Measurements from ENCODE around the gene GPR153. TPM values are rescaled to one million over a fixed set of nuclear protein-coding genes. Genes with fewer than 3 reads are reported as not detected.
A peak's percentile ranks its signal among the peaks of the same experiment; 100 is the strongest.

The GPR153 gene
- total RNA-seq, 3 donors from 2014 or later = 20.2 to 28.3 (median 20.4) TPM

DNA sequence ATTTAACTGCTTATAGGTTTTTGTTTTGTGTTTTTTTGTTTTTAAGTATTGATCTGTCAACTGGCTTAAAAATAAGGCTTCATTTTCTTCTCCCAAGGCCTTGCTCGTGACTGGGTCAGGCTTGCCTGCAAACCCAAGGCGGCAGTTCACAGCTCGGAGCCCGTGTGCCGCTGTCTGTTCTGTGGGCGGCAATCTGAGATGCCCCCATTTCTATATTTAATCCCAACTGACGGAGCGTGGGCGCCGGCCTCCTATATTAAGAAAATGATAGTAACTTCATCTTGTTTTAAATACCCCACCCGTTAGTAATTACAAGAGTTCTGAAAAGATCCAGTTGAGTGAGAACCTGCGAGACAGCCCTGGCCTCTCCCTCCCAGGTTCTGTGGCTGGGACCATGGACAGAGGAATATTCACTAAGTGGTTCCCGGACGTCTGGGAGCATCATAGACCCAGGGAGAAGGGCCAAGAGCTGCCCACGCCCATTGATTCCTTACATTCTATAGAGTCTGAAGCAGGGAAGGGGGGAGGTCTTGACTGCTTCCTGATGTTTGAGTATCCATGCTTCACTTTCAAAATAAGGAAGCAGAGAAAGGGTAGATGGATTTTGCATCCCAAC, 42.6 kb upstream of the GPR153 start:
- Histone ChIP-seq H3K9me3 (no peaks in the 10 kb centered on the region), H3K36me3 (ENCODE audit: low read depth) (no peaks in the 10 kb centered on the region), H3K4me3 (no peak overlapping the region), H3K4me1 (ENCODE audit: low read depth) (peaks cover 5% of the 10 kb centered on the region)
- no peak for DNase-seq
- intact Hi-C loops (cut with DNase I, micrococcal nuclease) = no loop called here
- TF ChIP-seq, protein P1, sequence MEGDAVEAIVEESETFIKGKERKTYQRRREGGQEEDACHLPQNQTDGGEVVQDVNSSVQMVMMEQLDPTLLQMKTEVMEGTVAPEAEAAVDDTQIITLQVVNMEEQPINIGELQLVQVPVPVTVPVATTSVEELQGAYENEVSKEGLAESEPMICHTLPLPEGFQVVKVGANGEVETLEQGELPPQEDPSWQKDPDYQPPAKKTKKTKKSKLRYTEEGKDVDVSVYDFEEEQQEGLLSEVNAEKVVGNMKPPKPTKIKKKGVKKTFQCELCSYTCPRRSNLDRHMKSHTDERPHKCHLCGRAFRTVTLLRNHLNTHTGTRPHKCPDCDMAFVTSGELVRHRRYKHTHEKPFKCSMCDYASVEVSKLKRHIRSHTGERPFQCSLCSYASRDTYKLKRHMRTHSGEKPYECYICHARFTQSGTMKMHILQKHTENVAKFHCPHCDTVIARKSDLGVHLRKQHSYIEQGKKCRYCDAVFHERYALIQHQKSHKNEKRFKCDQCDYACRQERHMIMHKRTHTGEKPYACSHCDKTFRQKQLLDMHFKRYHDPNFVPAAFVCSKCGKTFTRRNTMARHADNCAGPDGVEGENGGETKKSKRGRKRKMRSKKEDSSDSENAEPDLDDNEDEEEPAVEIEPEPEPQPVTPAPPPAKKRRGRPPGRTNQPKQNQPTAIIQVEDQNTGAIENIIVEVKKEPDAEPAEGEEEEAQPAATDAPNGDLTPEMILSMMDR (IDR thresholded peaks at IDR 0.05) = no peak
- ATAC-seq = no peak

DNA sequence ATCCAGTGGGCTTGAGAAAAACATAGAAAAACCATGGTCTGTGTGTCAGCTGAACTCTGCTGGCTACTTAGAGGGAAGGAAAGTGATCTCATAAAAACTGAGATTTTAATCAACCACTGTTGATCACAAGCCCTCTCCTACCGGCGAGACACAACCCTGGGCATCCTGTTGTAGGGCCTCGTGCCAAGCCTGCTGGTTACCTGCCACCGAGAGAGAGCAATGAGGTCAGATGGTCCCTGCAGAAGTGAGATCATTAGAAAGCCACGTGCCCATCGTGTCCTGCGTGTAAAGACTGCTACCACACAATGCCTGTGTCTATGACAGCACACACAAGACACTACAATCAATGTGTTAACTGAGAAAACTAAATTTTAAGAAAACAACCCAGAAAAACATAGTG, 41.7 kb upstream of the GPR153 start:
- Histone ChIP-seq H3K36me3 (ENCODE audit: low read depth) (no peaks in the 10 kb centered on the region), H3K9me3 (no peaks in the 10 kb centered on the region), H3K4me3 (no peak overlapping the region), H3K4me1 (ENCODE audit: low read depth) (peaks cover 5% of the 10 kb centered on the region)
- TF ChIP-seq, protein P1 (IDR thresholded peaks at IDR 0.05) = no peak
- intact Hi-C loops (cut with DNase I, micrococcal nuclease) = no loop called here
- no peak for ATAC-seq
- peak in 1 of 3 donors; percentile 17 for DNase-seq

DNA sequence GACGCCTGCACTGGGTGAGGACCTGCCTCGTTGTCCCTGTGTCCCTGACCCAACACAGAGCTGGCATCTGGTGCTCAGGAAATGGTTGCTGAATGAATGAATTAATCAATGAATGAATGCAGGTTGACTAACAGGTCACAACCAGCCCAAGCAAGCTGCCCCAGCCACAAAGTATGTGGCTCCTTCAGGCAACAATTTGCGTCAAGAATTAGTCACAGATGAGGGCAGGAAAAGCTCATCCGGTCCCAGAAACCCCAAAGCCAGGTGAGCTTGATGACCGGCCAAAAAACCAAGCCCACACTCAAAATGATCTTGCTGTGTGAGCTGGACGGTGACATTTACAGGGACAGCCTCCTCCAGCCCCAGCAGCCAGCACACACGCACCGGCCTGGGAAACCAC, 40.6 kb upstream of the GPR153 start:
- TF ChIP-seq, protein P1 (IDR thresholded peaks at IDR 0.05) = no peak
- DNase-seq (no peak), ATAC-seq (no peak)
- no peaks in the 10 kb centered on the region for H3K9me3 ChIP-seq
- H3K36me3 ChIP-seq (ENCODE audit: low read depth) = no peaks in the 10 kb centered on the region
- intact Hi-C loops (cut with DNase I, micrococcal nuclease) = no loop called here
- H3K4me3 ChIP-seq = no peak overlapping the region
- H3K4me1 ChIP-seq (ENCODE audit: low read depth) = peaks cover 5% of the 10 kb centered on the region

DNA sequence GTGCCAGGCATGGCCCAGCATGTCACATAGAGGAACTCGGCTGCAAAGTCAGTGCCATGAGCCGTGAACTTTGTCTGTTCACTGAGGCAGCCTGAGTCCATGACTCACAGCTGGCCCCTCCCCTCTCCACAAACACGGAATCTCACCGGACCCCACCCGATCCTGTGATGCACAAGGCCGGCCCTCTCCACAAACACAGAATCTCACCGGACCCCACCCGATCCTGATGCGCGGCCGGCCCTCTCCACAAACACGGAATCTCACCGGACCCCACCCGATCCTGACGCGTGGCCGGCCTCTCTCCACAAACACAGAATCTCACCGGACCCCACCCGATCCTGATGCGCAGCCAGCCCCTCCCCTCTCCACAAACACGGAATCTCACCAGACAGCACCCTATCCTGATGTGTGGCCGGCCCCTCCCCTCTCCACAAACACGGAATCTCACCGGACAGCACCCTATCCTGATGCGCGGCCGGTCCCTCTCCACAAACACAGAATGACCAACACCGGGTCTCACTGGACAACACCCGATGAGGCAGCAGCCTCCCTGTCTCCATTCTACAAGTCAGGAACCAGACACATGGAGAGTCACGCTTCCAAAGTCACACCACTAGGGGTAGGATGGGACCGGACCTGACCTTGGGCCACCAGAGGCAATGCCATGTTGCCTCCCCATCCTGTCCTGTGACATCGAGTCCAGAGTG, 39.6 kb upstream of the GPR153 start:
- intact Hi-C loops (cut with DNase I, micrococcal nuclease) = no loop called here
- Histone ChIP-seq H3K4me1 (ENCODE audit: low read depth) (peaks cover 5% of the 10 kb centered on the region), H3K9me3 (no peaks in the 10 kb centered on the region), H3K36me3 (ENCODE audit: low read depth) (no peaks in the 10 kb centered on the region), H3K4me3 (no peak overlapping the region)
- ATAC-seq = peak; percentile 93
- DNase-seq = peak; percentile 59 to 76 (median 71)
- TF ChIP-seq, protein P1 (IDR thresholded peaks at IDR 0.05) = no peak

DNA sequence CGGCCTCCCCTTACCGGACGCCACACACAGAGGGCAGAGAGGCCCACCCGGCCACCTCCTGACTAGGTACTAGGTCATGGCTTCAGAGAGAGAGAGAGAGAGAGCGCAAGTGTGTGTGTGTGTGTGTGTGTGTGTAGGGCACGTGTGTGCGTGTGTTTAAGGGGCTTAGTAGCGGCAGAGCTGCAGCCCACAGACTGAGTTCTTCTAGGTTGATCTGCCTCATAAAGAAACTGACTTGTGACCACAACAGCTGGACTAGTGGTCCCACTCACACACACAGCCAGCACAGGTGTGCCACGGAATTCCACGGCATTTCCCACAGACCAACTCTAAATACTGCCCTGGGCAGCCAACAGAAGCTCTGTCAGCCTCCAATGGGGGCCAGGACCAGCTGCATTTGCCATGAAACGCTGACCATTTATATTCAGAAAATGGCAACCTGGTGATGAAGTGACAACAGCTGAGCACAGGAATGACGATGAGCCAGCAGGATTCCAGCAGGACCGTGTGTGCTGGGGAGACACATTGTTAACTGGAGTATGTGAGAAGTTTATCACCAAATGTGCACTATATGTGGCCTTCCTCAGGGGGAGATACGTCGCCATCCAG, 38.8 kb upstream of the GPR153 start:
- TF ChIP-seq, protein P1 (IDR thresholded peaks at IDR 0.05) = no peak
- peak in 1 of 3 donors; percentile 23 for DNase-seq
- Histone ChIP-seq H3K4me3 (no peak overlapping the region), H3K4me1 (ENCODE audit: low read depth) (peaks cover 5% of the 10 kb centered on the region), H3K36me3 (ENCODE audit: low read depth) (no peaks in the 10 kb centered on the region), H3K9me3 (no peaks in the 10 kb centered on the region)
- intact Hi-C loops (cut with DNase I, micrococcal nuclease) = no loop called here
- no peak for ATAC-seq

Measured in mucosa of descending colon (tissue), 3 donors.